Measurements from ENCODE around the gene SLX4IP.

GRCh38 chr20:10635476-10636208 lies 200.5 kb downstream of the SLX4IP start:
- TF ChIP-seq MAX (IDR thresholded peaks at IDR 0.05) = no peak
- TF ChIP-seq, protein P1, sequence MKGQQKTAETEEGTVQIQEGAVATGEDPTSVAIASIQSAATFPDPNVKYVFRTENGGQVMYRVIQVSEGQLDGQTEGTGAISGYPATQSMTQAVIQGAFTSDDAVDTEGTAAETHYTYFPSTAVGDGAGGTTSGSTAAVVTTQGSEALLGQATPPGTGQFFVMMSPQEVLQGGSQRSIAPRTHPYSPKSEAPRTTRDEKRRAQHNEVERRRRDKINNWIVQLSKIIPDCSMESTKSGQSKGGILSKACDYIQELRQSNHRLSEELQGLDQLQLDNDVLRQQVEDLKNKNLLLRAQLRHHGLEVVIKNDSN (IDR thresholded peaks at IDR 0.05) = no peak
- no peak for TF ChIP-seq CEBPB (IDR thresholded peaks at IDR 0.05)
- no peak for TF ChIP-seq RAD21 (IDR thresholded peaks at IDR 0.05; ENCODE audit: low read depth)
- no peak for TF ChIP-seq NFIC (IDR thresholded peaks at IDR 0.05)
- no peak for TF ChIP-seq EP300 (IDR thresholded peaks at IDR 0.05; ENCODE audit: borderline replicate concordance)
- TF ChIP-seq FOXM1 (IDR thresholded peaks at IDR 0.05; ENCODE audit: borderline replicate concordance, low read depth) = no peak
- TF ChIP-seq TAF1 (IDR thresholded peaks at IDR 0.05; ENCODE audit: low read depth) = no peak
- TF ChIP-seq, protein P2, sequence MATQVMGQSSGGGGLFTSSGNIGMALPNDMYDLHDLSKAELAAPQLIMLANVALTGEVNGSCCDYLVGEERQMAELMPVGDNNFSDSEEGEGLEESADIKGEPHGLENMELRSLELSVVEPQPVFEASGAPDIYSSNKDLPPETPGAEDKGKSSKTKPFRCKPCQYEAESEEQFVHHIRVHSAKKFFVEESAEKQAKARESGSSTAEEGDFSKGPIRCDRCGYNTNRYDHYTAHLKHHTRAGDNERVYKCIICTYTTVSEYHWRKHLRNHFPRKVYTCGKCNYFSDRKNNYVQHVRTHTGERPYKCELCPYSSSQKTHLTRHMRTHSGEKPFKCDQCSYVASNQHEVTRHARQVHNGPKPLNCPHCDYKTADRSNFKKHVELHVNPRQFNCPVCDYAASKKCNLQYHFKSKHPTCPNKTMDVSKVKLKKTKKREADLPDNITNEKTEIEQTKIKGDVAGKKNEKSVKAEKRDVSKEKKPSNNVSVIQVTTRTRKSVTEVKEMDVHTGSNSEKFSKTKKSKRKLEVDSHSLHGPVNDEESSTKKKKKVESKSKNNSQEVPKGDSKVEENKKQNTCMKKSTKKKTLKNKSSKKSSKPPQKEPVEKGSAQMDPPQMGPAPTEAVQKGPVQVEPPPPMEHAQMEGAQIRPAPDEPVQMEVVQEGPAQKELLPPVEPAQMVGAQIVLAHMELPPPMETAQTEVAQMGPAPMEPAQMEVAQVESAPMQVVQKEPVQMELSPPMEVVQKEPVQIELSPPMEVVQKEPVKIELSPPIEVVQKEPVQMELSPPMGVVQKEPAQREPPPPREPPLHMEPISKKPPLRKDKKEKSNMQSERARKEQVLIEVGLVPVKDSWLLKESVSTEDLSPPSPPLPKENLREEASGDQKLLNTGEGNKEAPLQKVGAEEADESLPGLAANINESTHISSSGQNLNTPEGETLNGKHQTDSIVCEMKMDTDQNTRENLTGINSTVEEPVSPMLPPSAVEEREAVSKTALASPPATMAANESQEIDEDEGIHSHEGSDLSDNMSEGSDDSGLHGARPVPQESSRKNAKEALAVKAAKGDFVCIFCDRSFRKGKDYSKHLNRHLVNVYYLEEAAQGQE (IDR thresholded peaks at IDR 0.05; ENCODE audit: low read depth) = no peak
- TF ChIP-seq EGR1 (IDR thresholded peaks at IDR 0.05) = no peak
- TF ChIP-seq ZBTB7A (IDR thresholded peaks at IDR 0.05; ENCODE audit: low read depth) = no peak
- no peak for TF ChIP-seq YY1 (IDR thresholded peaks at IDR 0.05; ENCODE audit: low read depth)
- TF ChIP-seq CREB1 (IDR thresholded peaks at IDR 0.05; ENCODE audit: low read depth) = no peak
